IMR-90 (cell line): ENCODE measurements around the gene PIR. TPM values are rescaled to one million over a fixed set of nuclear protein-coding genes. Genes with fewer than 3 reads are reported as not detected.

Experiments used
- ATAC-seq: fragments of 200-7000 bp; cut with Tn5 transposase; 2 replicates; pipeline ENCODE4 v1.9.1; 2020; ENCODE audit warnings: low read depth, mild to moderate bottlenecking, moderate library complexity
- BruUV-seq: library from RNA; stranded (reverse); fragments of 400-500 nt; replicated peaks from 2 replicates; lab custom pipeline; 2021; lab: Mats Ljungman, UMichigan
- CTCF ChIA-PET: fragments of 300-600 bp; formaldehyde crosslinking; extraction: SDS; loops from one replicate; lab custom pipeline; 2021; ENCODE audit warnings: antibody characterized with exemption; lab: Yijun Ruan, JAX
- POLR2A ChIA-PET: fragments of 300-600 bp; sonication (Branson Sonifier 250); formaldehyde crosslinking; loops from one replicate; lab custom pipeline; 2022; ENCODE audit warnings: antibody characterized with exemption; ENCODE audit not compliant: unreplicated experiment; lab: Charles Lee
- DNase-seq: peaks from one replicate; pipeline ENCODE4 v3.0.0; 2013
- H2AFZ ChIP-seq: replicated peaks from 2 replicates; pipeline ENCODE3; 2013; ENCODE audit warnings: low read length, mild to moderate bottlenecking; ENCODE audit not compliant: poor library complexity
- H2AK5ac ChIP-seq: 2 replicates; pipeline ENCODE4 v1.6.1; 2013; ENCODE audit warnings: low read depth, low read length, inconsistent platforms
- H2AK9ac ChIP-seq: replicated peaks from 2 replicates; pipeline ENCODE3; 2013; ENCODE audit warnings: mild to moderate bottlenecking, low read depth, low read length, moderate library complexity; ENCODE audit not compliant: poor library complexity
- H2BK120ac ChIP-seq: 2 replicates; pipeline ENCODE4 v1.6.1; 2013; ENCODE audit warnings: low read depth, low read length, inconsistent platforms
- H2BK15ac ChIP-seq: 3 replicates; pipeline ENCODE4 v1.6.1; 2013; ENCODE audit warnings: low read depth, low read length, inconsistent platforms
- H2BK20ac ChIP-seq: 2 replicates; pipeline ENCODE4 v1.6.1; 2013; ENCODE audit warnings: low read depth, mild to moderate bottlenecking, inconsistent platforms, low read length, moderate library complexity
- H2BK5ac ChIP-seq: 2 replicates; pipeline ENCODE4 v1.6.1; 2013; ENCODE audit warnings: mild to moderate bottlenecking, low read depth, low read length, inconsistent platforms; ENCODE audit not compliant: poor library complexity, severe bottlenecking
- H3K14ac ChIP-seq: replicated peaks from 2 replicates; pipeline ENCODE4 v1.6.1; 2013; ENCODE audit warnings: low read depth, low read length, inconsistent platforms
- H3K18ac ChIP-seq: 2 replicates; pipeline ENCODE4 v1.6.1; 2013; ENCODE audit warnings: low read depth, low read length, control low read depth
- H3K23ac ChIP-seq: 2 replicates; pipeline ENCODE4 v1.6.1; 2013; ENCODE audit warnings: low read depth, low read length, inconsistent platforms
- H3K27ac ChIP-seq: 2 replicates; pipeline ENCODE4 v1.5.1; 2013; ENCODE audit warnings: mild to moderate bottlenecking, control low read depth, low read length; ENCODE audit not compliant: insufficient read depth
- H3K27me3 ChIP-seq: 2 replicates; pipeline ENCODE4 v1.6.1; 2013; ENCODE audit warnings: low read length; ENCODE audit not compliant: control insufficient read depth, insufficient read depth
- H3K36me3 ChIP-seq: 2 replicates; pipeline ENCODE4 v1.6.1; 2013; ENCODE audit warnings: low read length, mixed read lengths; ENCODE audit not compliant: control insufficient read depth, insufficient read depth
- H3K4ac ChIP-seq: 2 replicates; pipeline ENCODE4 v1.6.1; 2013; ENCODE audit warnings: low read depth, low read length, inconsistent platforms
- H3K4me1 ChIP-seq: 2 replicates; pipeline ENCODE4 v1.6.1; 2013; ENCODE audit warnings: low read length, mixed read lengths; ENCODE audit not compliant: control insufficient read depth, insufficient read depth
- H3K4me2 ChIP-seq: 2 replicates; pipeline ENCODE4 v1.6.1; 2013; ENCODE audit warnings: low read depth, mild to moderate bottlenecking, control low read depth, low read length, moderate library complexity
- H3K4me3 ChIP-seq: 2 replicates; pipeline ENCODE4 v1.5.1; 2013; ENCODE audit warnings: low read depth, mild to moderate bottlenecking, control low read depth, low read length, moderate library complexity; ENCODE audit not compliant: insufficient read depth
- H3K56ac ChIP-seq: 2 replicates; pipeline ENCODE4 v1.6.1; 2013; ENCODE audit warnings: low read length, inconsistent platforms; ENCODE audit not compliant: insufficient read depth; ENCODE audit errors: extremely low read depth
- H3K79me1 ChIP-seq, 2 experiments: 2 replicates each; pipeline ENCODE4 v1.6.1; 2013; ENCODE audit warnings: low read length in 2 of 2, inconsistent platforms in 1 of 2, low read depth in 1 of 2
- H3K9ac ChIP-seq: 2 replicates; pipeline ENCODE4 v1.6.1; 2013; ENCODE audit warnings: low read depth, low read length, control low read depth
- H3K9me1 ChIP-seq: 2 replicates; pipeline ENCODE4 v1.6.1; 2013; ENCODE audit warnings: low read length, inconsistent platforms; ENCODE audit not compliant: insufficient read depth
- H3K9me3 ChIP-seq: 2 replicates; pipeline ENCODE4 v1.6.1; 2013; ENCODE audit warnings: low read length; ENCODE audit not compliant: control insufficient read depth, insufficient read depth
- H4K20me1 ChIP-seq: 2 replicates; pipeline ENCODE4 v1.6.1; 2013; ENCODE audit warnings: low read length, inconsistent platforms; ENCODE audit not compliant: insufficient read depth
- H4K5ac ChIP-seq: 2 replicates; pipeline ENCODE4 v1.6.1; 2013; ENCODE audit warnings: mild to moderate bottlenecking, low read depth, low read length, control low read depth
- H4K8ac ChIP-seq, 2 experiments: 2 replicates each; pipeline ENCODE4 v1.6.1; 2013; ENCODE audit warnings: low read depth in 2 of 2, low read length in 2 of 2, control low read depth in 1 of 2, inconsistent platforms in 1 of 2
- H4K91ac ChIP-seq: 2 replicates; pipeline ENCODE4 v1.6.1; 2013; ENCODE audit warnings: low read depth, low read length, inconsistent platforms; ENCODE audit not compliant: insufficient read depth
- CEBPB ChIP-seq: IDR thresholded peaks from 2 replicates; pipeline ENCODE4 v1.6.1; 2012; ENCODE audit warnings: low read depth, low read length, improper control_type of control experiment
- CHD1 ChIP-seq: IDR thresholded peaks from 2 replicates; pipeline ENCODE4 v1.6.1; 2012; ENCODE audit warnings: low read depth, low read length, improper control_type of control experiment
- FOS ChIP-seq: fragments of 150-350 bp; IDR thresholded peaks from 2 replicates; pipeline ENCODE4 v1.6.1; 2016; ENCODE audit warnings: low read depth, low read length
- MAFK ChIP-seq: IDR thresholded peaks from 2 replicates; pipeline ENCODE4 v1.6.1; 2012; ENCODE audit warnings: low read depth, low read length, improper control_type of control experiment
- MAZ ChIP-seq: IDR thresholded peaks from 2 replicates; pipeline ENCODE4 v1.6.1; 2012; ENCODE audit warnings: low read depth, mild to moderate bottlenecking, low read length, improper control_type of control experiment, moderate library complexity, borderline replicate concordance
- NFE2L2 ChIP-seq: fragments of 150-350 bp; IDR thresholded peaks from 2 replicates; pipeline ENCODE4 v1.6.1; 2016; ENCODE audit warnings: low read depth, mild to moderate bottlenecking, low read length
- POLR2A ChIP-seq: IDR thresholded peaks from 2 replicates; pipeline ENCODE4 v1.6.1; 2012; ENCODE audit warnings: mild to moderate bottlenecking, low read depth, low read length
- RAD21 ChIP-seq: IDR thresholded peaks from 2 replicates; pipeline ENCODE4 v1.6.1; 2012; ENCODE audit warnings: low read length, improper control_type of control experiment
- RCOR1 ChIP-seq: IDR thresholded peaks from 2 replicates; pipeline ENCODE4 v1.6.1; 2012; ENCODE audit warnings: mild to moderate bottlenecking, low read length, improper control_type of control experiment; ENCODE audit not compliant: insufficient replicate concordance
- RFX5 ChIP-seq: IDR thresholded peaks from 2 replicates; pipeline ENCODE4 v1.8.0; 2012; ENCODE audit warnings: low read depth, mild to moderate bottlenecking, low read length, moderate library complexity
- SMC3 ChIP-seq: fragments of 150-350 bp; IDR thresholded peaks from 2 replicates; pipeline ENCODE4 v1.6.1; 2016; ENCODE audit warnings: low read depth, mild to moderate bottlenecking, antibody characterized with exemption, low read length, moderate library complexity
- WGBS, 2 experiments: methylation state at CpG; one replicate each; pipeline versions ENCODE4 v1.1.5 to v1.1.7; 2013; ENCODE audit warnings: missing lambda C conversion rate in 2 of 2; ENCODE audit not compliant: insufficient read length in 1 of 2; ENCODE audit errors: extremely low coverage in 2 of 2; 5-methylcytosine and 5-hydroxymethylcytosine counted together
- dilution Hi-C: fragments of 300-500 bp; cut with HindIII; formaldehyde crosslinking; loops from one replicate; pipeline ENCODE4 v1.14.3; 2018; ENCODE audit warnings: low sequenced_read_pairs; ENCODE audit not compliant: unreplicated experiment
- in situ Hi-C: fragments of 300-500 bp; cut with MboI; formaldehyde crosslinking; loops from 3 replicates; pipeline ENCODE4 v1.14.3; 2019; ENCODE audit warnings: low sequenced_read_pairs, inconsistent platforms, mixed read lengths
- intact Hi-C: fragments of 100-400 bp; cut with micrococcal nuclease; formaldehyde crosslinking; loops from 2 replicates; pipeline ENCODE4 v1.10.0; 2022
- polyA plus RNA-seq, 3 experiments: library from polyadenylated mRNA; depleted of rRNA; stranded (reverse); fragments of >200 nt; gene quantifications; 2 replicates each; pipeline ENCODE4 v1.2.3, GENCODE V29; 2012; ENCODE audit warnings: low replicate concordance in 1 of 3
- total RNA-seq: library from RNA; depleted of rRNA; stranded (reverse); fragments of >200 nt; gene quantifications from 2 replicates; pipeline ENCODE4 v1.2.3, GENCODE V29; 2012
- TF ChIP-seq, protein P1 (sequence below): conservative IDR thresholded peaks from 2 replicates; pipeline ENCODE4 v1.5.1; 2012; ENCODE audit warnings: mild to moderate bottlenecking, low read depth, low read length, improper control_type of control experiment
- TF ChIP-seq, protein P2 (sequence below): fragments of 150-350 bp; IDR thresholded peaks from 2 replicates; pipeline ENCODE4 v1.6.1; 2016; ENCODE audit warnings: low read depth, mild to moderate bottlenecking, low read length, moderate library complexity, borderline replicate concordance
- TF ChIP-seq, protein P3 (sequence below): fragments of 150-350 bp; IDR thresholded peaks from 2 replicates; pipeline ENCODE4 v1.6.1; 2017; ENCODE audit warnings: mild to moderate bottlenecking, antibody characterized with exemption, low read length, low read depth

Gene PIR
- total and polyA plus RNA-seq, 2 of the 4 experiments (the other 2 are of a cell fraction): 5.7 to 8.7 TPM

DNA sequence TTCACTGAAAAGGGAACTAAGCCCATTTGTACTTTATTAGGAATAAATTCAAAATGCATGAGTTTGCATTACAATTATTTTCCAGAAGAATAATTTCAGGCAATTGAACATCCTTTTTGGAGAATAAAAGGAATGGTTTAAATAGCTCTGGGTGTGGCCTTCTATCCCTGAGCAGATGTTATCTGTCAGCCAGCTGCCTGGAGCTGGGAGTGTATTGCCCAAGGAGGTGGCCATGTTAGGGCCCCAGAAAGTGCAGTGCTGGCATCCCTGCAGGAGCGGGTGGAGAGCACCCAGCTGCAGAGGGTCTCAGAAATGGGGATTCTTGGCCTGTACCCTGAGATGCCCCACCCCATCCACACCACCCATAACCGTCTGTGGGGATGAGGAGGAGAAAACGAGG is 87.3 kb downstream of the PIR start:
- Histone ChIP-seq H3K36me3 (peaks cover 2% of the 10 kb centered on the region; the same call in 1 of the 2 replicates), H3K14ac (no peak overlapping the region), H4K20me1 (no peaks in the 10 kb centered on the region), H3K9me3 (no peaks in the 10 kb centered on the region), H2BK120ac (no peak overlapping the region; the same call in 1 of the 2 replicates), H3K4me3 (no peak overlapping the region), H3K4me1 (peaks cover 2% of the 10 kb centered on the region; the same call in 1 of the 2 replicates), H4K91ac (no peak overlapping the region), H2BK20ac (no peak overlapping the region), H3K23ac (no peak overlapping the region), H3K4me2 (no peak overlapping the region), H3K4ac (no peak overlapping the region), H2AK5ac (no peak overlapping the region), H3K9me1 (no peaks in the 10 kb centered on the region; the same call in 1 of the 2 replicates), H4K5ac (no peak overlapping the region; the same call in 1 of the 2 replicates), H4K8ac (no peak overlapping the region), H2AFZ (no peak overlapping the region), H2BK15ac (no peak overlapping the region), H2BK5ac (no peak overlapping the region), H3K79me1 (no peaks in the 10 kb centered on the region), H3K56ac (no peak overlapping the region), H3K27me3 (no peaks in the 10 kb centered on the region; the same call in 1 of the 2 replicates), H2AK9ac (no peak overlapping the region), H3K9ac (no peak overlapping the region), H3K27ac (no peak overlapping the region; the same call in 1 of the 2 replicates), H3K18ac (no peak overlapping the region)
- TF ChIP-seq MAZ (no peak), RFX5 (no peak), POLR2A (no peak), RAD21 (no peak), RCOR1 (no peak), SMC3 (no peak), CEBPB (no peak), MAFK (no peak), CHD1 (no peak), NFE2L2 (no peak), FOS (no peak)
- TF ChIP-seq, protein P1, sequence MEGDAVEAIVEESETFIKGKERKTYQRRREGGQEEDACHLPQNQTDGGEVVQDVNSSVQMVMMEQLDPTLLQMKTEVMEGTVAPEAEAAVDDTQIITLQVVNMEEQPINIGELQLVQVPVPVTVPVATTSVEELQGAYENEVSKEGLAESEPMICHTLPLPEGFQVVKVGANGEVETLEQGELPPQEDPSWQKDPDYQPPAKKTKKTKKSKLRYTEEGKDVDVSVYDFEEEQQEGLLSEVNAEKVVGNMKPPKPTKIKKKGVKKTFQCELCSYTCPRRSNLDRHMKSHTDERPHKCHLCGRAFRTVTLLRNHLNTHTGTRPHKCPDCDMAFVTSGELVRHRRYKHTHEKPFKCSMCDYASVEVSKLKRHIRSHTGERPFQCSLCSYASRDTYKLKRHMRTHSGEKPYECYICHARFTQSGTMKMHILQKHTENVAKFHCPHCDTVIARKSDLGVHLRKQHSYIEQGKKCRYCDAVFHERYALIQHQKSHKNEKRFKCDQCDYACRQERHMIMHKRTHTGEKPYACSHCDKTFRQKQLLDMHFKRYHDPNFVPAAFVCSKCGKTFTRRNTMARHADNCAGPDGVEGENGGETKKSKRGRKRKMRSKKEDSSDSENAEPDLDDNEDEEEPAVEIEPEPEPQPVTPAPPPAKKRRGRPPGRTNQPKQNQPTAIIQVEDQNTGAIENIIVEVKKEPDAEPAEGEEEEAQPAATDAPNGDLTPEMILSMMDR: no peak
- TF ChIP-seq, protein P2, sequence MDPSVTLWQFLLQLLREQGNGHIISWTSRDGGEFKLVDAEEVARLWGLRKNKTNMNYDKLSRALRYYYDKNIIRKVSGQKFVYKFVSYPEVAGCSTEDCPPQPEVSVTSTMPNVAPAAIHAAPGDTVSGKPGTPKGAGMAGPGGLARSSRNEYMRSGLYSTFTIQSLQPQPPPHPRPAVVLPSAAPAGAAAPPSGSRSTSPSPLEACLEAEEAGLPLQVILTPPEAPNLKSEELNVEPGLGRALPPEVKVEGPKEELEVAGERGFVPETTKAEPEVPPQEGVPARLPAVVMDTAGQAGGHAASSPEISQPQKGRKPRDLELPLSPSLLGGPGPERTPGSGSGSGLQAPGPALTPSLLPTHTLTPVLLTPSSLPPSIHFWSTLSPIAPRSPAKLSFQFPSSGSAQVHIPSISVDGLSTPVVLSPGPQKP: no peak
- TF ChIP-seq, protein P3, sequence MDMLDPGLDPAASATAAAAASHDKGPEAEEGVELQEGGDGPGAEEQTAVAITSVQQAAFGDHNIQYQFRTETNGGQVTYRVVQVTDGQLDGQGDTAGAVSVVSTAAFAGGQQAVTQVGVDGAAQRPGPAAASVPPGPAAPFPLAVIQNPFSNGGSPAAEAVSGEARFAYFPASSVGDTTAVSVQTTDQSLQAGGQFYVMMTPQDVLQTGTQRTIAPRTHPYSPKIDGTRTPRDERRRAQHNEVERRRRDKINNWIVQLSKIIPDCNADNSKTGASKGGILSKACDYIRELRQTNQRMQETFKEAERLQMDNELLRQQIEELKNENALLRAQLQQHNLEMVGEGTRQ: no peak
- intact Hi-C loops (no loop called here), dilution Hi-C loops (no loop called here), in situ Hi-C loops (no loop called here)
- BruUV-seq: no TSS peak
- DNase-seq (no peak), ATAC-seq (peak; percentile 57)
- CTCF ChIA-PET: no interaction called here
- WGBS, 2 experiments: no CpG with 5 or more reads among the region's 3 CpGs
- POLR2A ChIA-PET: no interaction called here
